Liver (tissue), 3 donors: ENCODE measurements around the gene PCSK4.

Experiments used
- EGR1 ChIP-seq, 2 donors: IDR thresholded peaks; 2 replicates each; pipeline ENCODE4 v1.6.1; 2016 to 2018; ENCODE audit warnings: antibody characterized with exemption in 2 of 2, low read depth in 2 of 2
- GABPA ChIP-seq, 2 donors: IDR thresholded peaks in 1 of 2; conservative IDR thresholded peaks in 1 of 2; 2 replicates each; pipeline ENCODE4 v1.6.1; 2016; ENCODE audit warnings: antibody characterized with exemption in 2 of 2, mild to moderate bottlenecking in 1 of 2, moderate library complexity in 1 of 2
- HNF4A ChIP-seq, 2 donors: conservative IDR thresholded peaks; 2 replicates each; pipeline ENCODE4 v1.6.1; 2016; ENCODE audit warnings: antibody characterized with exemption in 2 of 2, mild to moderate bottlenecking in 2 of 2
- HNF4G ChIP-seq: IDR thresholded peaks from 2 replicates; pipeline ENCODE4 v1.6.1; 2016; ENCODE audit warnings: antibody characterized with exemption
- MAX ChIP-seq: IDR thresholded peaks from 2 replicates; pipeline ENCODE4 v1.6.1; 2016; ENCODE audit warnings: antibody characterized with exemption
- NR2F2 ChIP-seq: IDR thresholded peaks from 2 replicates; pipeline ENCODE4 v1.6.1; 2016; ENCODE audit warnings: antibody characterized with exemption
- REST ChIP-seq: IDR thresholded peaks from 2 replicates; pipeline ENCODE4 v1.6.1; 2016; ENCODE audit warnings: antibody characterized with exemption, mild to moderate bottlenecking
- RXRA ChIP-seq, 2 donors: IDR thresholded peaks; 2 replicates each; pipeline ENCODE4 v1.6.1; 2017 to 2018; ENCODE audit warnings: antibody characterized with exemption in 2 of 2, mild to moderate bottlenecking in 1 of 2
- SP1 ChIP-seq: IDR thresholded peaks from 2 replicates; pipeline ENCODE4 v1.6.1; 2018; ENCODE audit warnings: antibody characterized with exemption, mild to moderate bottlenecking
- TAF1 ChIP-seq: conservative IDR thresholded peaks from 2 replicates; pipeline ENCODE4 v1.6.1; 2016; ENCODE audit warnings: antibody characterized with exemption, mild to moderate bottlenecking
- YY1 ChIP-seq: IDR thresholded peaks from 2 replicates; pipeline ENCODE4 v1.6.1; 2016; ENCODE audit warnings: antibody characterized with exemption, mild to moderate bottlenecking
- TF ChIP-seq, protein P1 (sequence below): fragments of 150-350 bp; IDR thresholded peaks from 2 replicates; pipeline ENCODE4 v1.5.1; 2017; ENCODE audit warnings: improper control_type of control experiment, low read depth, low read length; ENCODE audit not compliant: missing input control
- TF ChIP-seq, protein P2 (sequence below): IDR thresholded peaks from 2 replicates; pipeline ENCODE4 v1.6.1; 2016; ENCODE audit warnings: antibody characterized with exemption
- TF ChIP-seq, protein P3 (sequence below): IDR thresholded peaks from 2 replicates; pipeline ENCODE4 v1.6.1; 2016; ENCODE audit warnings: antibody characterized with exemption
- donor health status: healthy.
- donor health status: healthy.

- TF ChIP-seq, protein P1, sequence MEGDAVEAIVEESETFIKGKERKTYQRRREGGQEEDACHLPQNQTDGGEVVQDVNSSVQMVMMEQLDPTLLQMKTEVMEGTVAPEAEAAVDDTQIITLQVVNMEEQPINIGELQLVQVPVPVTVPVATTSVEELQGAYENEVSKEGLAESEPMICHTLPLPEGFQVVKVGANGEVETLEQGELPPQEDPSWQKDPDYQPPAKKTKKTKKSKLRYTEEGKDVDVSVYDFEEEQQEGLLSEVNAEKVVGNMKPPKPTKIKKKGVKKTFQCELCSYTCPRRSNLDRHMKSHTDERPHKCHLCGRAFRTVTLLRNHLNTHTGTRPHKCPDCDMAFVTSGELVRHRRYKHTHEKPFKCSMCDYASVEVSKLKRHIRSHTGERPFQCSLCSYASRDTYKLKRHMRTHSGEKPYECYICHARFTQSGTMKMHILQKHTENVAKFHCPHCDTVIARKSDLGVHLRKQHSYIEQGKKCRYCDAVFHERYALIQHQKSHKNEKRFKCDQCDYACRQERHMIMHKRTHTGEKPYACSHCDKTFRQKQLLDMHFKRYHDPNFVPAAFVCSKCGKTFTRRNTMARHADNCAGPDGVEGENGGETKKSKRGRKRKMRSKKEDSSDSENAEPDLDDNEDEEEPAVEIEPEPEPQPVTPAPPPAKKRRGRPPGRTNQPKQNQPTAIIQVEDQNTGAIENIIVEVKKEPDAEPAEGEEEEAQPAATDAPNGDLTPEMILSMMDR = no peak
- TF ChIP-seq YY1 (no peak), MAX (no peak), REST (no peak), RXRA (IDR thresholded peaks at IDR 0.05) (no peak), TAF1 (no peak), NR2F2 (no peak), EGR1 (IDR thresholded peaks at IDR 0.05; ENCODE audit: low read depth in 2 of 2) (no peak), SP1 (no peak), HNF4G (no peak), GABPA (IDR thresholded peaks at IDR 0.05 in 1 of 2, conservative IDR thresholded peaks at IDR 0.05 in 1 of 2) (no peak), HNF4A (conservative IDR thresholded peaks at IDR 0.05) (no peak)
- TF ChIP-seq, protein P2, sequence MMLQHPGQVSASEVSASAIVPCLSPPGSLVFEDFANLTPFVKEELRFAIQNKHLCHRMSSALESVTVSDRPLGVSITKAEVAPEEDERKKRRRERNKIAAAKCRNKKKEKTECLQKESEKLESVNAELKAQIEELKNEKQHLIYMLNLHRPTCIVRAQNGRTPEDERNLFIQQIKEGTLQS = no peak
- TF ChIP-seq, protein P3, sequence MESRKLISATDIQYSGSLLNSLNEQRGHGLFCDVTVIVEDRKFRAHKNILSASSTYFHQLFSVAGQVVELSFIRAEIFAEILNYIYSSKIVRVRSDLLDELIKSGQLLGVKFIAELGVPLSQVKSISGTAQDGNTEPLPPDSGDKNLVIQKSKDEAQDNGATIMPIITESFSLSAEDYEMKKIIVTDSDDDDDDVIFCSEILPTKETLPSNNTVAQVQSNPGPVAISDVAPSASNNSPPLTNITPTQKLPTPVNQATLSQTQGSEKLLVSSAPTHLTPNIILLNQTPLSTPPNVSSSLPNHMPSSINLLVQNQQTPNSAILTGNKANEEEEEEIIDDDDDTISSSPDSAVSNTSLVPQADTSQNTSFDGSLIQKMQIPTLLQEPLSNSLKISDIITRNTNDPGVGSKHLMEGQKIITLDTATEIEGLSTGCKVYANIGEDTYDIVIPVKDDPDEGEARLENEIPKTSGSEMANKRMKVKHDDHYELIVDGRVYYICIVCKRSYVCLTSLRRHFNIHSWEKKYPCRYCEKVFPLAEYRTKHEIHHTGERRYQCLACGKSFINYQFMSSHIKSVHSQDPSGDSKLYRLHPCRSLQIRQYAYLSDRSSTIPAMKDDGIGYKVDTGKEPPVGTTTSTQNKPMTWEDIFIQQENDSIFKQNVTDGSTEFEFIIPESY = no peak
These were observed 48.8 kb upstream of the PCSK4 start for GRCh38 chr19:1538978-1539377.
